ENCODE results near the gene MTCL1. TPM values are rescaled to one million over a fixed set of nuclear protein-coding genes. Genes with fewer than 3 reads are reported as not detected.

The MTCL1 gene
- total RNA-seq, 1 donor from 2014 or later = 17.5 TPM

DNA sequence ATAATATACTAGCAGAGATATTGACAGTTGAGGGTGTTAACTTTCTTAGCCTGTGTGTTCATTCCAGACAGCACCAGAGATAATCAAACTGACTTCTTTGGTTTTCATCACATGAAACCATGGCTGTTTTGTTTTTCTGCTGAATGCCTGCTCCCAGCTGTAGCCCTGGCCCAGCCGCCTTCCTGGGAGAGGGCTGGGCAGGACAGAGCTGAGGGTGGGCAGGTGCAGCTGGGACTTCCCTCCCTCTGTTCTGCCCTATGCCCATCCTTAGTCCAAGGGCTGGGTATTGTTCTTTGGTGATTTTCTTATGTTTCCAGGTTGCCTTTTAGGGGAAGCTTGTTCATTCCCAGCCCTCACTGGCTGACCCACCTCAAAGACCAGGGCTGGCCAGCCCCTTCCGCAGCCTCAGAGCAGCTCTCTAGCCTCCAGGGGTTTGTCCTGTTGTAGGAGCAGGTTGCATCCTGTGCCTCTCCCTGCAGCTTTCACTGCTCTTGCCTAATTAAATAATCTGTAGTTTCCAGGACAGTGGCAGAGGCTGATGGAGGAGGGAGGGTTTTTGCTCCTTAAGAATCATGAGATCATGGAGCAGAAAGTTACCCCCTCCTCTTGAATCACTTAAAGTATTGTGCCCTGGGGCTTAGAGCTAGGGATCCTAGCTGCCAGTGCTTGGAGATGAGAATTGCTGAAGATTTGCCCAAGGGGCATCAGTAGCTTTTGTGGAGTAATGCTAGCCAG is 61.4 kb downstream of the MTCL1 start:
- no peak for DNase-seq (ENCODE audit: low read depth, low spot score)

DNA sequence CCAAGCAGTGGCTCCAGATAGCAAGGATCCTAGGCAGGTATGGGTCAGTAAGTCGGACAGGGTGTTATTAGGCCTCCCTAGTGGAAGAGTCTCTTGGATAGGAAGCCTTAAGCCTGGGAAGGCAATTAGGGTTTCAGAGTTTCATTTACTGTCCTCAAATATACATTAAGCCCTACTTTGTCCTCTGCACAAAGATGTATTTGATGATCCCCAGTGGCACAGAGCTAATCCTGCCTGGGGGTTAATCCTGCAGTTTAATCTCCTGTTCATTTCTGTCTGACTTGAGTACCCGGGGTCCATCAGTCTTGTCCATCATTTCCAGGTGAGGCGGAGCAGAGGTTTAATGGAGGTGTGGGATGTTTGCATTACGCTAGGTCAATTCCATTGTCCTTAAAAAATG is 62.0 kb downstream of the MTCL1 start:
- no peak for DNase-seq (ENCODE audit: low read depth, low spot score)

DNA sequence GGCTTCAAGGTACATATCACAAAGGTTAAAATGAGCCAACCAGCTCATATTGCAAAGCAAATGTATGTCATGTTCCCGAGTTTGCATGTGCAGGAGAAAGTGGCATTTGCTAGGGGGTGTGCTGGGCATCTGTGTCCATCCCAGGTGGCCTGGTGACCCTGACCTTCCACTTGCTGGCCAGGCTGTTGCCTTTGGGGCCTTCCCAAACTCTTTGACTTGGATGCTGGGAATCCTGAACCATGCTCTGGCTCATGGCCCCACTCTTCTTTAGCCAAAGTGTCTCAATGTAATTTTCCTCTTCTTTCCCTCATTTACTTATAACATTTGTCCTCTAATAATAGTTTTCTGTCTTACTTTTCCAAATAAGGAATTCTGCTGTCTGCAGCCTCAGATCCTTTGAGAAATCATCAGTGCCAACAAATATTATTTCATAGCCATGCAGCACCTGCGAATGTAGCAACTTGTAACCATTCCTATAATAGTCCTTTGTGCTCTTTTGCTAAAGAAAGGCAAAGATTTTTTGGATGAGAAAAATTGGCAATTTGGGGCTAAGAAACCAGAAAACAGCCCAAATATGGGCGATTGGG is 64.2 kb downstream of the MTCL1 start:
- DNase-seq (ENCODE audit: low read depth, low spot score) = no peak

- no peak for DNase-seq (ENCODE audit: low read depth, low spot score)
These were observed 65.3 kb downstream of the MTCL1 start for GRCh38 chr18:8770657-8771056.

DNA sequence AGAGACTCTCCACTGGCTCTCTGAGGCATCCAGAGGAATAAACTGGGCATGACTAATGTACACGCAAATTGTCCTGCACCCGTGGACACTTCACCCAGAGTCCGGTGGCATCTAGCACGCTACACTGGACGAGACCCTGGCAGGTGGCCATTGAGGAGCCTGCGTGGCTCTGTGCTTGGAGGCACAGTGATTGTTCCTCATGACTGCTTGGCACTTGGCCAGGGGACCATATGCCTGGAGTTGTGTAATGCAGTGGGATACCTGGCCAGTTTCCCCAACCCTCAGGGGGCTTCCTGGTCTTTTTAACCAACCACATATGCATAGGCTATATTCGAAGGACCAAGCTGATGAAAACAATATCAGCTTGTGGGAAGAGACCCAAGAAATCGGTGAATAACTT is 66.6 kb downstream of the MTCL1 start:
- no peak for DNase-seq (ENCODE audit: low read depth, low spot score)

DNA sequence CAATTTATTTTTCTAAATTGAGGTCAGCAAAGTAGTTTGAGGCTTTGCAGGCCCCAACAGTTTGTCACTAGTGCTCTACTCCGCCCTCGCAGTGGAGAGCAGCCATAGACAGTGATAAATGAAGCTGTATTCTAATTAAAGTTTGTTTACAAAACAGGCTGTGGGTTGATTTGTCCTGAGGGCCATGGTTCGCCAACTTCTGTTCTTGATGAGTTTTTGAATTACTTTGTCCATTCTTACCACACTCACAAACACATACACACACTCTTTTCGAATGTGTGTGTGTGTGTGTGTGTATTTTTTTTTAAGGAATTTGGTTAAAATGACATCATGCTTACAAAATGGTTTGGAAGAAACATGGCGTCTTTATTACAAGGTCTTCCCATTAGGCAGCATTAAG is 68.6 kb downstream of the MTCL1 start:
- DNase-seq (ENCODE audit: low read depth, low spot score) = no peak

DNA sequence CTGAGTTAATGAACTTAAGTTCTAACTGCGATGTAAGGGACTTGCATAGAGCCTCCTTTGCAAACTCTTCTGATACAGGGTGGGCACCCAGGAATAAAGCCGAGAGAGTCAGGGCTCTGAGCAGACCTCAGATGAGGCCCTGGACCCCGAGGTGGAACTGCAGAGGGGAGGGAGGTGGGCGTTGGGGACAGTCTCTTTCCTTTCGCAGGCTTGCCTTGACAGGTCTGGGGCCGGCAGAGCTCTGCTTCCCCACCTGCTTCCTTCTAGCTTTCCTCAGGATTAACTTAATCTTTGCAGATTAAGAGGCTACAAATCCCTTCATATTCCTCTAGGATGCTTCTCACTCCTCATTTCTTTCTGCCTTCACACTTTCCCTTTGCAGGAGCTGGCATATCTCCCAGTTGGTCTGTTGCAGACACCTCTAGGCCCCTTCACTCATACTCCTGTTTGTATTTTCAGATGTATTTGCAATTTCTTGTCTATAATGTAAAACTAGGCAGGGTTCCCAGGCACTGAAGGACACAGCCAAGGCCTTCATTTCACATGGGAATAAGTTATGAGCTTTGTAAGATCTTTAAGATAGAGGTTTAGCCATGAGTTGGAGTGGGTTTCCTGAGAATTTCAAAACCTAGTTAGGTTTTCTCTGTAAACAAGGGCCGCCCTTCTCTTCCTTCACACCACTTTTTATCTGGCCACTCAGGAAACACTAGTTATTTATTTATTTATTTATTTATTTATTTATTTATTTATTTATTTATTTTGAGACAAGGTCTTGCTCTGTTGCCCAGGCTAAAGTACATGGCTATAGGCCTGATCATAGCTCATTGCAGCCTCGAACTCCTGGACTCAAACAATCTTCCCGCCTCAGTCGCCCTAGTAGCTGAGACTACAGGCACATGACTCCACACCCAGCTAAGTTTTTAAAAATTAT is 70.9 kb downstream of the MTCL1 start:
- no peak for DNase-seq (ENCODE audit: low read depth, low spot score)

GRCh38 chr18:8777846-8778245 is 72.5 kb downstream of the MTCL1 start:
- DNase-seq (ENCODE audit: low read depth, low spot score) = no peak

DNA sequence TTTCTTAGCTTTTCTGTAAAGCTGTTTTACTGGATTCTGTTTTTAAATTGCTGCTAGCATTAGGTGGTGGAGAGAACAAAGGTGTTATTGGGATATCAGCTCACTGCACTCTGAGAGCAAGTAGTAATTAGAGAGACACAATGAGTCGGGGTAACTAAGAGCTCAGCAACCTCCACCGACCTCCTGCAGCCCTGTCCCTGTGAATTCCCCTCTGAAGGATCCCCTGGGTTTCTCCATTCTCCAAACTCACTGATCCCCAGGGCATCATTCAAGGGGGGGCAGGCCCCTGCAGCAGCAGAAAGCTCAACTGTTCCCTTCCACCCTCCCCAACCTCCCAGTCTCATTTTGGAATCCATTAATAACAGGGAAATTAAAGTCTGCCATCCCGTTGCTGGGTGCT is 73.0 kb downstream of the MTCL1 start:
- no peak for DNase-seq (ENCODE audit: low read depth, low spot score)

GRCh38 chr18:8778824-8779223 is 73.5 kb downstream of the MTCL1 start:
- no peak for DNase-seq (ENCODE audit: low read depth, low spot score)

DNA sequence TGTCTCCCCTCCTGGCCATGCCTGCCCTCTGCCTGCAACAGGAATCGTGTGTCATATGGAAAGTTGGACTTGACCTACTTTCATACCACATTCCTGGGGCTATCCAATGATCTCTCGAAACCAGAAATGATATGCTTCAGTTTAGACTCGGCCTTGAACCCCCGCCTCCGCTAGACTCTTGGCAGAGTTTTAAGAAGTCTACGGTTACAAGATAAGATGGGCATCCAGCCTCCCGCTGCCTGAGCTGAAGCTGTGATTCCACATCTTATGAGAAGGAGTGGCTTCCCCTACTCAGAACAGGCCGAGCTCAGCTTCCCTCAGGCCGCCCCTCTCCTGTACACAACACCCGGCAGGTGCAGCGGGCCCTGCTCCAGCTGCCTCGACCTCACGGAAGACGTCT is 73.9 kb downstream of the MTCL1 start:
- no peak for DNase-seq (ENCODE audit: low read depth, low spot score)

DNA sequence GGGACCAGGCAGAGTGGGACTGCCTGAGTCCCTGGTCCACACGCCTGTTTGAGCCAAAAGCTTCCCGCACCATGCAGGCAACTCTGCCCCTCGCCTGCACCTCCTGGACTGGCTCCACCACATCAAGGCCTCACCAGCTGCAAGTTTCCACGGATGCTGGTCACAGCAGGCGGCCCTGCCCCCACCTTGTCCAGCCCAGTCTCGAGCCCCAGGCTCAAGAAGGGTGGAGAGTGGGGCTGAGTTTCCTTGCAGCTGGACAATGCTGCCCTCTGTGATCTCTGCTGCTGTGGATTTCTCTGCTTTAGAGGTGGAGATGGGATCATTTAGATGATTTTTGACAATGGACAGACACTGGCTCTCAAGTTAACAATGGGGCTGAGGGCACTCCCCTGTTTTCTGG is 74.9 kb downstream of the MTCL1 start:
- no peak for DNase-seq (ENCODE audit: low read depth, low spot score)

- DNase-seq (ENCODE audit: low read depth, low spot score) = no peak
These were observed 76.3 kb downstream of the MTCL1 start for GRCh38 chr18:8781671-8782070.

DNA sequence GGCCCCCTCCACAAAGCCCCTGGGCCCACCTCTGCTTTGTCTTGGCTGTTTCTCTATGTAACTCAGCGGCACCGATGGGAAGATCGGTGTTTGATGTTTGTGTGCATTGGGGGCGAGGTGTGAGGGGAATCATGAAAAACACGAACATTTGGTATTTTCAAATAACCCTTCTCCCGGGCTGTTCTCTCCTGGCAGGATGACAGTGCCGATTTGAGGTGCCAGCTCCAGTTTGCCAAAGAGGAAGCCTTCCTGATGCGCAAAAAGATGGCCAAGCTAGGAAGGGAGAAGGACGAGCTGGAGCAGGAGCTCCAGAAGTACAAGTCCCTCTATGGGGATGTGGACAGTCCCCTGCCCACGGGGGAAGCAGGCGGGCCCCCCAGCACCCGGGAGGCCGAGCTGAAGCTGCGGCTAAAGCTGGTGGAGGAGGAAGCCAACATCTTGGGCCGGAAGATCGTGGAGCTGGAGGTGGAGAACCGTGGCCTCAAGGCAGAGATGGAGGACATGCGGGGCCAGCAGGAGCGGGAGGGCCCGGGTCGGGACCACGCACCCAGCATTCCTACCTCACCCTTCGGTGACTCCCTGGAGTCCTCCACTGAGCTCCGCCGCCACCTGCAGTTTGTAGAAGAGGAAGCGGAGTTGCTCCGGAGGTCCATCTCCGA is 78.1 kb downstream of the MTCL1 start:
- DNase-seq (ENCODE audit: low read depth, low spot score) = no peak

DNA sequence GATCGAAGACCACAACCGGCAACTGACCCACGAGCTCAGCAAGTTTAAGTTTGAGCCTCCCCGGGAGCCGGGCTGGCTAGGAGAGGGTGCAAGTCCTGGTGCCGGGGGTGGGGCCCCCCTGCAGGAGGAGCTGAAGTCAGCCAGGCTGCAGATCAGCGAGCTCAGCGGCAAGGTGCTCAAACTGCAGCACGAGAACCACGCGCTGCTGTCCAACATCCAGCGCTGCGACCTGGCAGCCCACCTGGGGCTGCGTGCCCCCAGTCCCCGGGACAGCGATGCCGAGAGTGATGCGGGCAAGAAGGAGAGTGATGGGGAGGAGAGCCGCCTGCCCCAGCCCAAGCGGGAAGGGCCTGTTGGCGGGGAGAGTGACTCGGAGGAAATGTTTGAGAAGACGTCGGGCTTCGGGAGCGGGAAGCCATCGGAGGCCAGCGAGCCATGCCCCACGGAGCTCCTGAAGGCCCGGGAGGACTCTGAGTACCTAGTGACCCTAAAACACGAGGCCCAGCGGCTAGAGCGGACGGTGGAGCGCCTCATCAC is 78.7 kb downstream of the MTCL1 start:
- DNase-seq (ENCODE audit: low read depth, low spot score) = no peak

DNA sequence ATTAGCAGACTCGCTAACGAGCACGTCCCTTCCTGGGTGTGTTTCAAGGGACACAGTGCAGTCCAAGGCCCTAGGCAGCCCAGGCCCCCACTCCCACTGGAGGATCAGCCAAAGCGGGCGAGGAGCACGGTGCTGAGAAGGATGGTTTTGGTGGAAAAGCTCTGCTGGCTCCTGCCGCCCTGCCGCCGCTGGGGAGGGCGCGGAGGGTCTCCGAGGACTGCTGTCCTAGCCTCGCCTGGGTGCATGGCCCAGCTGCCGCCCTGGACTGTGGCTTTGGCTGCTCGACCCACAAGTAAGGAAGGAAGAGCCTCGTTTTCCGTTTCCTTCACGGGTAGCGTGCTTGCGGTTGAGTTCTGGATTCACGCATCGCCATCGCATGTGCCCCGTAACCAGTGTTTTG is 79.9 kb downstream of the MTCL1 start:
- no peak for DNase-seq (ENCODE audit: low read depth, low spot score)

DNA sequence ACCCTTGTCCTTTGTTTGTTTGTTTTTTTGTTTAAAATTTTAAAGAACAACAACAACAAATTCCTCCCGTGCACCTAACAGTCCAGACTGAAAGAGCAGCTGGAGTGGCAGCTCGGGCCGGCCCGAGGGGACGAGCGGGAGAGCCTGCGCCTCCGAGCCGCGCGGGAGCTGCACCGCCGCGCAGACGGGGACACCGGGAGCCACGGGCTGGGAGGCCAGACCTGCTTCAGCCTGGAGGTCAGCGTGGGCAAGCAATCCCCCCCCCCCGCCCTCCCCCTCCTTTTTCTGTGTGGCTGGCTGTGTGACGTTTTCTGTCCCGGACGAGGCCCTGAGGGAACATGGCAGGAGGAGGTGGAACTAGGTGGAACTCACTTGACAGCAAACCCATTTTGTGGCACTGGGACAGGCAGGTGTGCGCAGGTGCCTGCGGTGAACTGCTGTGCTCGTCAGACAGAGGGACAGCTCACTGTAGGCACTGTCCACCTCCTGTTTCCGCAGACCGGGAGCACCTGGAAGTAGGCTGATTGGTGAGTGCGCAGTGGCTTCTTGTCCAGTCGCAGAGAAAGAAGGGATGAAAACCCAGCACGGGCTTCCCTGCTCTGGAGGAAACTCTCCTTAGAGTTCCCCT is 80.6 kb downstream of the MTCL1 start:
- DNase-seq (ENCODE audit: low read depth, low spot score) = no peak

GRCh38 chr18:8786483-8787370 is 81.4 kb downstream of the MTCL1 start:
- DNase-seq (ENCODE audit: low read depth, low spot score) = no peak

- no peak for DNase-seq (ENCODE audit: low read depth, low spot score)
These were observed 82.0 kb downstream of the MTCL1 start for GRCh38 chr18:8787371-8787670.

GRCh38 chr18:8787794-8788193 is 82.4 kb downstream of the MTCL1 start:
- no peak for DNase-seq (ENCODE audit: low read depth, low spot score)
